WTC11 (cell line): ENCODE measurements around the gene VKORC1. TPM values are rescaled to one million over a fixed set of nuclear protein-coding genes. Genes with fewer than 3 reads are reported as not detected.

Source experiments
- ATAC-seq: fragments of 200-7000 bp; cut with Tn5 transposase; 2 replicates; pipeline ENCODE4 v1.10.0; 2021; ENCODE audit warnings: mild to moderate bottlenecking, moderate library complexity
- CTCF ChIA-PET: fragments of 300-600 bp; sonication (Branson Sonifier 250); formaldehyde crosslinking; loops from one replicate; lab custom pipeline; 2021; ENCODE audit warnings: antibody characterized with exemption; lab: Charles Lee
- POLR2A ChIA-PET: fragments of 350-600 bp; sonication (Branson Sonifier 250); formaldehyde crosslinking; loops from one replicate; lab custom pipeline; 2021; ENCODE audit warnings: antibody characterized with exemption; lab: Charles Lee
- DNase-seq: peaks from one replicate; pipeline ENCODE4 v3.0.0; 2021; ENCODE audit warnings: low spot score
- H3K27ac Mint-ChIP-seq: 2 replicates; pipeline ENCODE4 v1.8.0; 2021; ENCODE audit warnings: mixed read lengths
- H3K27me3 Mint-ChIP-seq: 2 replicates; pipeline ENCODE4 v1.8.0; 2021; ENCODE audit warnings: low read depth, mild to moderate bottlenecking, moderate library complexity, mixed read lengths
- H3K36me3 Mint-ChIP-seq: 2 replicates; pipeline ENCODE4 v1.8.0; 2021; ENCODE audit warnings: mixed read lengths
- H3K4me1 Mint-ChIP-seq: 2 replicates; pipeline ENCODE4 v1.8.0; 2022; ENCODE audit warnings: mixed read lengths
- H3K4me3 Mint-ChIP-seq: 2 replicates; pipeline ENCODE4 v1.8.0; 2021; ENCODE audit warnings: mild to moderate bottlenecking, moderate library complexity, mixed read lengths
- H3K9me3 Mint-ChIP-seq: 2 replicates; pipeline ENCODE4 v1.8.0; 2021; ENCODE audit warnings: mixed read lengths
- ETV6 ChIP-seq: sonication (generic); formaldehyde crosslinking; IDR thresholded peaks from 2 replicates; pipeline ENCODE4 v1.8.1; 2022; ENCODE audit warnings: mild to moderate bottlenecking, missing genetic modification reagents
- GTF2I ChIP-seq: fragments of 250-450 bp; sonication (Bioruptor Pico); conservative IDR thresholded peaks from 2 replicates; pipeline ENCODE4 v1.4.0; 2021; ENCODE audit warnings: mild to moderate bottlenecking
- MXD4 ChIP-seq: fragments of 250-450 bp; sonication (Bioruptor Pico); IDR thresholded peaks from 2 replicates; pipeline ENCODE4 v1.8.0; 2021; ENCODE audit warnings: mild to moderate bottlenecking, moderate library complexity, borderline replicate concordance
- NFATC4 ChIP-seq: fragments of 250-450 bp; sonication (Bioruptor Pico); IDR thresholded peaks from 2 replicates; pipeline ENCODE4 v1.9.0; 2021; ENCODE audit warnings: mild to moderate bottlenecking
- NR3C1 ChIP-seq: sonication (generic); formaldehyde crosslinking; conservative IDR thresholded peaks from 2 replicates; pipeline ENCODE4 v1.8.1; 2023; ENCODE audit warnings: low read depth, mild to moderate bottlenecking, missing genetic modification reagents
- RORB ChIP-seq: fragments of 250-450 bp; sonication (Bioruptor Pico); IDR thresholded peaks from 2 replicates; pipeline ENCODE4 v1.9.0; 2021; ENCODE audit warnings: mild to moderate bottlenecking
- SOX15 ChIP-seq: fragments of 250-450 bp; sonication (Bioruptor Pico); IDR thresholded peaks from 2 replicates; pipeline ENCODE4 v1.9.0; 2021; ENCODE audit warnings: mild to moderate bottlenecking
- TEAD4 ChIP-seq: sonication (generic); formaldehyde crosslinking; IDR thresholded peaks from 2 replicates; pipeline ENCODE4 v1.8.0; 2022; ENCODE audit warnings: mild to moderate bottlenecking, missing genetic modification reagents
- TP53 ChIP-seq: sonication (generic); formaldehyde crosslinking; IDR thresholded peaks from 2 replicates; pipeline ENCODE4 v1.8.1; 2023; ENCODE audit warnings: mild to moderate bottlenecking, missing genetic modification reagents
- ZBTB21 ChIP-seq: sonication (generic); formaldehyde crosslinking; IDR thresholded peaks from 2 replicates; pipeline ENCODE4 v1.8.1; 2023; ENCODE audit warnings: mild to moderate bottlenecking, missing genetic modification reagents, borderline replicate concordance
- ZNF138 ChIP-seq: sonication (generic); formaldehyde crosslinking; conservative IDR thresholded peaks from 2 replicates; pipeline ENCODE4 v1.8.1; 2022; ENCODE audit warnings: mild to moderate bottlenecking, moderate library complexity, missing genetic modification reagents
- ZNF263 ChIP-seq: sonication (generic); formaldehyde crosslinking; IDR thresholded peaks from 2 replicates; pipeline ENCODE4 v1.8.1; 2022; ENCODE audit warnings: low read depth, mild to moderate bottlenecking, moderate library complexity, missing genetic modification reagents
- ZNF317 ChIP-seq: sonication (generic); formaldehyde crosslinking; IDR thresholded peaks from 2 replicates; pipeline ENCODE4 v1.8.1; 2023; ENCODE audit warnings: low read depth, mild to moderate bottlenecking, moderate library complexity, missing genetic modification reagents, borderline replicate concordance
- ZNF416 ChIP-seq: fragments of 250-450 bp; sonication (Bioruptor Pico); IDR thresholded peaks from 2 replicates; pipeline ENCODE4 v1.9.0; 2021; ENCODE audit warnings: mild to moderate bottlenecking, inconsistent platforms
- ZNF671 ChIP-seq: fragments of 250-450 bp; sonication (Bioruptor Pico); IDR thresholded peaks from 2 replicates; pipeline ENCODE4 v1.8.0; 2021; ENCODE audit warnings: mild to moderate bottlenecking
- total RNA-seq: library from RNA; stranded (reverse); gene quantifications from 3 replicates; pipeline ENCODE4 v1.2.3, GENCODE V29; 2021
- TF ChIP-seq, protein P1 (sequence below): fragments of 250-450 bp; sonication (Bioruptor Pico); IDR thresholded peaks from 2 replicates; pipeline ENCODE4 v1.9.0; 2021; ENCODE audit warnings: mild to moderate bottlenecking, borderline replicate concordance
- TF ChIP-seq, protein P2 (sequence below): fragments of 250-450 bp; sonication (Bioruptor Pico); IDR thresholded peaks from 2 replicates; pipeline ENCODE4 v1.9.0; 2021; ENCODE audit warnings: mild to moderate bottlenecking
- TF ChIP-seq, protein P3 (sequence below): sonication (generic); formaldehyde crosslinking; IDR thresholded peaks from 2 replicates; pipeline ENCODE4 v1.8.1; 2023; ENCODE audit warnings: mild to moderate bottlenecking, missing genetic modification reagents
- TF ChIP-seq, protein P4 (sequence below): sonication (generic); formaldehyde crosslinking; IDR thresholded peaks from 2 replicates; pipeline ENCODE4 v1.8.1; 2022; ENCODE audit warnings: low read depth, mild to moderate bottlenecking, moderate library complexity, missing genetic modification reagents, borderline replicate concordance
- TF ChIP-seq, protein P5 (sequence below): fragments of 250-450 bp; sonication (Bioruptor Pico); IDR thresholded peaks from 2 replicates; pipeline ENCODE4 v1.9.0; 2021; ENCODE audit warnings: mild to moderate bottlenecking
- TF ChIP-seq, protein P6 (sequence below): sonication (generic); formaldehyde crosslinking; IDR thresholded peaks from 2 replicates; pipeline ENCODE4 v1.8.1; 2022; ENCODE audit warnings: mild to moderate bottlenecking, missing genetic modification reagents, moderate library complexity, borderline replicate concordance
- TF ChIP-seq, protein P7 (sequence below): fragments of 200-600 bp; IDR thresholded peaks from 2 replicates; pipeline ENCODE4 v1.8.0; 2022; ENCODE audit warnings: antibody characterized with exemption
- TF ChIP-seq, protein P8 (sequence below): sonication (generic); formaldehyde crosslinking; IDR thresholded peaks from 2 replicates; pipeline ENCODE4 v1.8.0; 2022; ENCODE audit warnings: mild to moderate bottlenecking, missing genetic modification reagents

VKORC1 gene
- total RNA-seq, 1 experiment from 2014 or later: 85.7 TPM

DNA sequence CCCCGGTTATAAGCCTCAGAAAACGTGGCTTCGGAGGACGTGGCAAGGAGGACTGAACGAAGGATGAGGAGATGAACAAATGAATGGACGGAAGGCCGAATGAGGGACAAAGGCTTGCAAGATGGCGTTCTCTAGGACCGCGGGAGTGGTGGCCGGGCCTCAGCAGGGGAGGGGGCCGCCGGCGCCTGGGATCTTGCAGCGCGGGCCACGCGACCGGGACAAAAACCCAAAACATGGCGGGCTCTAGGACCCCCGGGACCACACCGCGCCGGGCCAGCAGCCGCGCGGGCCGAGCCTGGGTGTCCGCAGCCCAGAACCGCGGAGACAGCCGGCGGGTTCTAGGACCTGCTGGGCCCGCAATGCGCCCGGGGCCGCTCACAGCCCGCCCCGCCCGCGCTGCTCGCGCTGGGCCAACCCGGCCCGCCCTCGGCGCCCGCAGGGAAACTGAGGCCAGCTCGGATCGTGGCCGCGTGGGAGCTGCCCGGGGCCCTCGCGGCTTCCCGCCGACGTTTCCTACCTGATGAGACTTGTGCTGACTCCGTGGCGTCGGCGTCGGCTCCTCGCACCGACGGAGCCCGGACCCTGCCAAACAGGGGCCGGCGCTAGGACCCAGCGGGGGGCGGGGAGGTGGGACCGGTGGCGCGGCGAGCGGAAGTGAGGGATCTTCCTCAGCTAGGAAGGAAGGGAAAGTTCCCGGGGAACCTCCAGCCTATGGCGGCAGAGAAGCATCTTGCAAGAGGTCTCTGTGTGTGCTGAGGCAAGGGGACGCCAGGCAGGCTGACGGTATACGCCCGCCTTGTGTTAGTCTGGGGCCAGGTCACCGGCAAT, 21.2 kb downstream of the VKORC1 start:
- peaks cover 19% of the 10 kb centered on the region for H3K4me1 Mint-ChIP-seq
- H3K9me3 Mint-ChIP-seq: no peaks in the 10 kb centered on the region
- peak overlapping the region; percentile 99 for H3K4me3 Mint-ChIP-seq
- H3K27ac Mint-ChIP-seq: peak overlapping the region; percentile 95
- POLR2A ChIA-PET: interaction anchor here (0.7 to 1.7 kb wide), 13 partner anchors 20 to 331 kb away, joined by 3 to 13 read pairs (median 6); partner anchors contain the start of genes FUS, HSD3B7, KAT8 and PRSS8
- CTCF ChIA-PET: interaction anchor here (0.8 to 2.4 kb wide), 13 partner anchors 18 to 387 kb away, joined by 3 to 22 read pairs (median 5); partner anchors contain the start of genes HSD3B7, KAT8, VKORC1 and ZNF843
- peak; percentile 58 for ATAC-seq
- peaks cover 10% of the 10 kb centered on the region for H3K36me3 Mint-ChIP-seq
- no peaks in the 10 kb centered on the region for H3K27me3 Mint-ChIP-seq
- peak; percentile 92 for DNase-seq
- TF ChIP-seq, protein P1, sequence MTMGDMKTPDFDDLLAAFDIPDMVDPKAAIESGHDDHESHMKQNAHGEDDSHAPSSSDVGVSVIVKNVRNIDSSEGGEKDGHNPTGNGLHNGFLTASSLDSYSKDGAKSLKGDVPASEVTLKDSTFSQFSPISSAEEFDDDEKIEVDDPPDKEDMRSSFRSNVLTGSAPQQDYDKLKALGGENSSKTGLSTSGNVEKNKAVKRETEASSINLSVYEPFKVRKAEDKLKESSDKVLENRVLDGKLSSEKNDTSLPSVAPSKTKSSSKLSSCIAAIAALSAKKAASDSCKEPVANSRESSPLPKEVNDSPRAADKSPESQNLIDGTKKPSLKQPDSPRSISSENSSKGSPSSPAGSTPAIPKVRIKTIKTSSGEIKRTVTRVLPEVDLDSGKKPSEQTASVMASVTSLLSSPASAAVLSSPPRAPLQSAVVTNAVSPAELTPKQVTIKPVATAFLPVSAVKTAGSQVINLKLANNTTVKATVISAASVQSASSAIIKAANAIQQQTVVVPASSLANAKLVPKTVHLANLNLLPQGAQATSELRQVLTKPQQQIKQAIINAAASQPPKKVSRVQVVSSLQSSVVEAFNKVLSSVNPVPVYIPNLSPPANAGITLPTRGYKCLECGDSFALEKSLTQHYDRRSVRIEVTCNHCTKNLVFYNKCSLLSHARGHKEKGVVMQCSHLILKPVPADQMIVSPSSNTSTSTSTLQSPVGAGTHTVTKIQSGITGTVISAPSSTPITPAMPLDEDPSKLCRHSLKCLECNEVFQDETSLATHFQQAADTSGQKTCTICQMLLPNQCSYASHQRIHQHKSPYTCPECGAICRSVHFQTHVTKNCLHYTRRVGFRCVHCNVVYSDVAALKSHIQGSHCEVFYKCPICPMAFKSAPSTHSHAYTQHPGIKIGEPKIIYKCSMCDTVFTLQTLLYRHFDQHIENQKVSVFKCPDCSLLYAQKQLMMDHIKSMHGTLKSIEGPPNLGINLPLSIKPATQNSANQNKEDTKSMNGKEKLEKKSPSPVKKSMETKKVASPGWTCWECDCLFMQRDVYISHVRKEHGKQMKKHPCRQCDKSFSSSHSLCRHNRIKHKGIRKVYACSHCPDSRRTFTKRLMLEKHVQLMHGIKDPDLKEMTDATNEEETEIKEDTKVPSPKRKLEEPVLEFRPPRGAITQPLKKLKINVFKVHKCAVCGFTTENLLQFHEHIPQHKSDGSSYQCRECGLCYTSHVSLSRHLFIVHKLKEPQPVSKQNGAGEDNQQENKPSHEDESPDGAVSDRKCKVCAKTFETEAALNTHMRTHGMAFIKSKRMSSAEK (CRISPR knock-in tag): no peak
- TF ChIP-seq, protein P2, sequence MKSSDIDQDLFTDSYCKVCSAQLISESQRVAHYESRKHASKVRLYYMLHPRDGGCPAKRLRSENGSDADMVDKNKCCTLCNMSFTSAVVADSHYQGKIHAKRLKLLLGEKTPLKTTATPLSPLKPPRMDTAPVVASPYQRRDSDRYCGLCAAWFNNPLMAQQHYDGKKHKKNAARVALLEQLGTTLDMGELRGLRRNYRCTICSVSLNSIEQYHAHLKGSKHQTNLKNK (CRISPR knock-in tag): no peak
- TF ChIP-seq NFATC4 (CRISPR knock-in tag) (no peak), ETV6 (no peak), GTF2I (CRISPR knock-in tag) (peak; percentile 99), ZNF671 (CRISPR knock-in tag) (0 out of 2 replicates have a peak, but pooled peaks have one; percentile 70), ZNF317 (CRISPR knock-in tag) (no peak), SOX15 (no peak), NR3C1 (CRISPR knock-in tag) (no peak), RORB (CRISPR knock-in tag) (no peak), ZBTB21 (CRISPR knock-in tag) (no peak), TEAD4 (CRISPR knock-in tag) (no peak), ZNF263 (CRISPR knock-in tag) (no peak), TP53 (CRISPR knock-in tag) (no peak), MXD4 (CRISPR knock-in tag) (no peak), ZNF416 (peak; percentile 77; the same call in 1 of the 2 replicates), ZNF138 (CRISPR knock-in tag) (no peak)
- TF ChIP-seq, protein P3, sequence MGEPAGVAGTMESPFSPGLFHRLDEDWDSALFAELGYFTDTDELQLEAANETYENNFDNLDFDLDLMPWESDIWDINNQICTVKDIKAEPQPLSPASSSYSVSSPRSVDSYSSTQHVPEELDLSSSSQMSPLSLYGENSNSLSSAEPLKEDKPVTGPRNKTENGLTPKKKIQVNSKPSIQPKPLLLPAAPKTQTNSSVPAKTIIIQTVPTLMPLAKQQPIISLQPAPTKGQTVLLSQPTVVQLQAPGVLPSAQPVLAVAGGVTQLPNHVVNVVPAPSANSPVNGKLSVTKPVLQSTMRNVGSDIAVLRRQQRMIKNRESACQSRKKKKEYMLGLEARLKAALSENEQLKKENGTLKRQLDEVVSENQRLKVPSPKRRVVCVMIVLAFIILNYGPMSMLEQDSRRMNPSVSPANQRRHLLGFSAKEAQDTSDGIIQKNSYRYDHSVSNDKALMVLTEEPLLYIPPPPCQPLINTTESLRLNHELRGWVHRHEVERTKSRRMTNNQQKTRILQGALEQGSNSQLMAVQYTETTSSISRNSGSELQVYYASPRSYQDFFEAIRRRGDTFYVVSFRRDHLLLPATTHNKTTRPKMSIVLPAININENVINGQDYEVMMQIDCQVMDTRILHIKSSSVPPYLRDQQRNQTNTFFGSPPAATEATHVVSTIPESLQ (CRISPR knock-in tag): no peak
- TF ChIP-seq, protein P4, sequence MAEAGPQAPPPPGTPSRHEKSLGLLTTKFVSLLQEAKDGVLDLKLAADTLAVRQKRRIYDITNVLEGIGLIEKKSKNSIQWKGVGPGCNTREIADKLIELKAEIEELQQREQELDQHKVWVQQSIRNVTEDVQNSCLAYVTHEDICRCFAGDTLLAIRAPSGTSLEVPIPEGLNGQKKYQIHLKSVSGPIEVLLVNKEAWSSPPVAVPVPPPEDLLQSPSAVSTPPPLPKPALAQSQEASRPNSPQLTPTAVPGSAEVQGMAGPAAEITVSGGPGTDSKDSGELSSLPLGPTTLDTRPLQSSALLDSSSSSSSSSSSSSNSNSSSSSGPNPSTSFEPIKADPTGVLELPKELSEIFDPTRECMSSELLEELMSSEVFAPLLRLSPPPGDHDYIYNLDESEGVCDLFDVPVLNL (CRISPR knock-in tag): peak; percentile 62; the same call in 1 of the 2 replicates
- TF ChIP-seq, protein P5, sequence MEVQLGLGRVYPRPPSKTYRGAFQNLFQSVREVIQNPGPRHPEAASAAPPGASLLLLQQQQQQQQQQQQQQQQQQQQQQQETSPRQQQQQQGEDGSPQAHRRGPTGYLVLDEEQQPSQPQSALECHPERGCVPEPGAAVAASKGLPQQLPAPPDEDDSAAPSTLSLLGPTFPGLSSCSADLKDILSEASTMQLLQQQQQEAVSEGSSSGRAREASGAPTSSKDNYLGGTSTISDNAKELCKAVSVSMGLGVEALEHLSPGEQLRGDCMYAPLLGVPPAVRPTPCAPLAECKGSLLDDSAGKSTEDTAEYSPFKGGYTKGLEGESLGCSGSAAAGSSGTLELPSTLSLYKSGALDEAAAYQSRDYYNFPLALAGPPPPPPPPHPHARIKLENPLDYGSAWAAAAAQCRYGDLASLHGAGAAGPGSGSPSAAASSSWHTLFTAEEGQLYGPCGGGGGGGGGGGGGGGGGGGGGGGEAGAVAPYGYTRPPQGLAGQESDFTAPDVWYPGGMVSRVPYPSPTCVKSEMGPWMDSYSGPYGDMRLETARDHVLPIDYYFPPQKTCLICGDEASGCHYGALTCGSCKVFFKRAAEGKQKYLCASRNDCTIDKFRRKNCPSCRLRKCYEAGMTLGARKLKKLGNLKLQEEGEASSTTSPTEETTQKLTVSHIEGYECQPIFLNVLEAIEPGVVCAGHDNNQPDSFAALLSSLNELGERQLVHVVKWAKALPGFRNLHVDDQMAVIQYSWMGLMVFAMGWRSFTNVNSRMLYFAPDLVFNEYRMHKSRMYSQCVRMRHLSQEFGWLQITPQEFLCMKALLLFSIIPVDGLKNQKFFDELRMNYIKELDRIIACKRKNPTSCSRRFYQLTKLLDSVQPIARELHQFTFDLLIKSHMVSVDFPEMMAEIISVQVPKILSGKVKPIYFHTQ: no peak
- TF ChIP-seq, protein P6, sequence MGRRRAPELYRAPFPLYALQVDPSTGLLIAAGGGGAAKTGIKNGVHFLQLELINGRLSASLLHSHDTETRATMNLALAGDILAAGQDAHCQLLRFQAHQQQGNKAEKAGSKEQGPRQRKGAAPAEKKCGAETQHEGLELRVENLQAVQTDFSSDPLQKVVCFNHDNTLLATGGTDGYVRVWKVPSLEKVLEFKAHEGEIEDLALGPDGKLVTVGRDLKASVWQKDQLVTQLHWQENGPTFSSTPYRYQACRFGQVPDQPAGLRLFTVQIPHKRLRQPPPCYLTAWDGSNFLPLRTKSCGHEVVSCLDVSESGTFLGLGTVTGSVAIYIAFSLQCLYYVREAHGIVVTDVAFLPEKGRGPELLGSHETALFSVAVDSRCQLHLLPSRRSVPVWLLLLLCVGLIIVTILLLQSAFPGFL (CRISPR knock-in tag): no peak
- TF ChIP-seq, protein P7, sequence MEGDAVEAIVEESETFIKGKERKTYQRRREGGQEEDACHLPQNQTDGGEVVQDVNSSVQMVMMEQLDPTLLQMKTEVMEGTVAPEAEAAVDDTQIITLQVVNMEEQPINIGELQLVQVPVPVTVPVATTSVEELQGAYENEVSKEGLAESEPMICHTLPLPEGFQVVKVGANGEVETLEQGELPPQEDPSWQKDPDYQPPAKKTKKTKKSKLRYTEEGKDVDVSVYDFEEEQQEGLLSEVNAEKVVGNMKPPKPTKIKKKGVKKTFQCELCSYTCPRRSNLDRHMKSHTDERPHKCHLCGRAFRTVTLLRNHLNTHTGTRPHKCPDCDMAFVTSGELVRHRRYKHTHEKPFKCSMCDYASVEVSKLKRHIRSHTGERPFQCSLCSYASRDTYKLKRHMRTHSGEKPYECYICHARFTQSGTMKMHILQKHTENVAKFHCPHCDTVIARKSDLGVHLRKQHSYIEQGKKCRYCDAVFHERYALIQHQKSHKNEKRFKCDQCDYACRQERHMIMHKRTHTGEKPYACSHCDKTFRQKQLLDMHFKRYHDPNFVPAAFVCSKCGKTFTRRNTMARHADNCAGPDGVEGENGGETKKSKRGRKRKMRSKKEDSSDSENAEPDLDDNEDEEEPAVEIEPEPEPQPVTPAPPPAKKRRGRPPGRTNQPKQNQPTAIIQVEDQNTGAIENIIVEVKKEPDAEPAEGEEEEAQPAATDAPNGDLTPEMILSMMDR: no peak
- TF ChIP-seq, protein P8, sequence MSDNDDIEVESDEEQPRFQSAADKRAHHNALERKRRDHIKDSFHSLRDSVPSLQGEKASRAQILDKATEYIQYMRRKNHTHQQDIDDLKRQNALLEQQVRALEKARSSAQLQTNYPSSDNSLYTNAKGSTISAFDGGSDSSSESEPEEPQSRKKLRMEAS (CRISPR knock-in tag): peak; percentile 64; the same call in 1 of the 2 replicates
